HEK293 (cell line): Measurements from ENCODE around the gene ZSCAN16.
A peak's percentile ranks its signal among the peaks of the same experiment; 100 is the strongest.

Experiments
- CTCF ChIA-PET: fragments of 350-600 bp; formaldehyde crosslinking; extraction: SDS; loops from one replicate; lab custom pipeline; 2021; ENCODE audit warnings: antibody characterized with exemption; lab: Yijun Ruan, JAX
- POLR2A ChIA-PET: fragments of 300-600 bp; formaldehyde crosslinking; extraction: SDS; loops from one replicate; lab custom pipeline; 2020; ENCODE audit warnings: antibody characterized with exemption, inconsistent platforms; lab: Yijun Ruan, JAX
- H3K27ac ChIP-seq: fragments of 200-500 bp; sonication (Bioruptor generic); 2 replicates; pipeline ENCODE4 v1.5.1; 2014; ENCODE audit warnings: low read depth, low read length, control low read depth, inconsistent platforms; ENCODE audit errors: extremely low read depth
- H3K36me3 ChIP-seq, 2 experiments: fragments of 200-500 bp in 1 of 2; sonication (Bioruptor generic) in 1 of 2; 1 replicate in 1 of 2; 2 replicates in 1 of 2; pipeline ENCODE4 v1.5.1; 2014 to 2017; ENCODE audit warnings: inconsistent platforms in 2 of 2, low read length in 2 of 2; ENCODE audit not compliant: control insufficient read depth in 2 of 2, insufficient read depth in 1 of 2
- H3K4me1 ChIP-seq: fragments of 200-500 bp; sonication (Bioruptor generic); 2 replicates; pipeline ENCODE4 v1.5.1; 2014; ENCODE audit warnings: mild to moderate bottlenecking, low read length, inconsistent platforms; ENCODE audit not compliant: control insufficient read depth, insufficient read depth
- H3K4me3 ChIP-seq: 2 replicates; pipeline ENCODE4 v1.5.1; 2011; ENCODE audit warnings: low read depth, mild to moderate bottlenecking, control low read depth, low read length, moderate library complexity
- H3K9me3 ChIP-seq: fragments of 200-500 bp; sonication (Bioruptor generic); 2 replicates; pipeline ENCODE4 v1.5.1; 2014; ENCODE audit warnings: low read depth, low read length, inconsistent platforms; ENCODE audit not compliant: control insufficient read depth, insufficient read depth
- GLI2 ChIP-seq: fragments of 450-650 bp; formaldehyde crosslinking; IDR thresholded peaks from 2 replicates; pipeline ENCODE4; 2017; ENCODE audit warnings: missing biosample characterization, missing genetic modification characterization, low read depth, borderline replicate concordance
- GLI4 ChIP-seq: fragments of 450-650 bp; formaldehyde crosslinking; IDR thresholded peaks from 2 replicates; pipeline ENCODE4 v1.5.1; 2016; ENCODE audit warnings: missing biosample characterization, missing genetic modification characterization
- HIC1 ChIP-seq: fragments of 450-650 bp; formaldehyde crosslinking; IDR thresholded peaks from 2 replicates; pipeline ENCODE4 v1.5.1; 2016; ENCODE audit warnings: missing biosample characterization, missing genetic modification characterization
- HOXA7 ChIP-seq: sonication (generic); formaldehyde crosslinking; IDR thresholded peaks from 2 replicates; pipeline ENCODE4 v1.8.1; 2022; ENCODE audit warnings: missing genetic modification reagents, borderline replicate concordance
- HOXC10 ChIP-seq: sonication (generic); formaldehyde crosslinking; IDR thresholded peaks from 2 replicates; pipeline ENCODE4 v1.8.1; 2023; ENCODE audit warnings: mild to moderate bottlenecking, missing genetic modification reagents
- KLF10 ChIP-seq: fragments of 450-650 bp; IDR thresholded peaks from 2 replicates; pipeline ENCODE4 v1.5.1; 2018; ENCODE audit warnings: missing biosample characterization, mild to moderate bottlenecking, missing genetic modification characterization
- KLF16 ChIP-seq: fragments of 450-650 bp; formaldehyde crosslinking; IDR thresholded peaks from 2 replicates; pipeline ENCODE4 v1.5.1; 2017; ENCODE audit warnings: missing biosample characterization, missing genetic modification characterization
- KLF17 ChIP-seq: fragments of 450-650 bp; formaldehyde crosslinking; IDR thresholded peaks from 2 replicates; pipeline ENCODE4 v1.5.1; 2016; ENCODE audit warnings: missing biosample characterization, missing genetic modification characterization
- KLF7 ChIP-seq: fragments of 450-650 bp; formaldehyde crosslinking; IDR thresholded peaks from 2 replicates; pipeline ENCODE4 v1.5.1; 2016; ENCODE audit warnings: missing biosample characterization, missing genetic modification characterization, borderline replicate concordance
- PRDM2 ChIP-seq: fragments of 450-650 bp; formaldehyde crosslinking; IDR thresholded peaks from 2 replicates; pipeline ENCODE4 v1.5.1; 2016; ENCODE audit warnings: missing biosample characterization, missing genetic modification characterization, borderline replicate concordance
- RBAK ChIP-seq: fragments of 450-650 bp; formaldehyde crosslinking; IDR thresholded peaks from 2 replicates; pipeline ENCODE4 v1.5.1; 2016; ENCODE audit warnings: missing biosample characterization, missing genetic modification characterization
- TCF7L2 ChIP-seq: IDR thresholded peaks from 2 replicates; pipeline ENCODE4 v1.6.1; 2011; ENCODE audit warnings: low read depth, mild to moderate bottlenecking, inconsistent platforms, low read length, moderate library complexity, borderline replicate concordance
- ZBTB1 ChIP-seq: fragments of 450-650 bp; formaldehyde crosslinking; IDR thresholded peaks from 2 replicates; pipeline ENCODE4 v1.5.1; 2016; ENCODE audit warnings: missing biosample characterization, missing genetic modification characterization
- ZFHX2 ChIP-seq: fragments of 450-650 bp; formaldehyde crosslinking; conservative IDR thresholded peaks from 2 replicates; pipeline ENCODE4 v1.5.1; 2016; ENCODE audit warnings: missing biosample characterization, missing genetic modification characterization
- ZNF112 ChIP-seq: fragments of 450-650 bp; formaldehyde crosslinking; IDR thresholded peaks from 2 replicates; pipeline ENCODE4 v1.5.0; 2017; ENCODE audit warnings: missing biosample characterization, missing genetic modification characterization
- ZNF133 ChIP-seq: fragments of 450-650 bp; formaldehyde crosslinking; IDR thresholded peaks from 2 replicates; pipeline ENCODE4 v1.5.1; 2016; ENCODE audit warnings: missing biosample characterization, missing genetic modification characterization
- ZNF138 ChIP-seq: fragments of 450-650 bp; formaldehyde crosslinking; IDR thresholded peaks from 2 replicates; pipeline ENCODE4 v1.5.1; 2016; ENCODE audit warnings: missing biosample characterization, missing genetic modification characterization, borderline replicate concordance
- ZNF174 ChIP-seq: fragments of 450-650 bp; formaldehyde crosslinking; IDR thresholded peaks from 2 replicates; pipeline ENCODE4 v1.5.0; 2017; ENCODE audit warnings: missing biosample characterization, mild to moderate bottlenecking, missing genetic modification characterization
- ZNF223 ChIP-seq: fragments of 450-650 bp; formaldehyde crosslinking; IDR thresholded peaks from 2 replicates; pipeline ENCODE4 v1.5.1; 2016; ENCODE audit warnings: missing biosample characterization, missing genetic modification characterization
- ZNF24 ChIP-seq: fragments of 450-650 bp; formaldehyde crosslinking; IDR thresholded peaks from 2 replicates; pipeline ENCODE4 v1.5.1; 2016; ENCODE audit warnings: missing biosample characterization, missing genetic modification characterization
- ZNF366 ChIP-seq: fragments of 450-650 bp; formaldehyde crosslinking; conservative IDR thresholded peaks from 2 replicates; pipeline ENCODE4 v1.5.1; 2016; ENCODE audit warnings: missing biosample characterization, missing genetic modification characterization
- ZNF521 ChIP-seq: fragments of 450-650 bp; formaldehyde crosslinking; IDR thresholded peaks from 2 replicates; pipeline ENCODE4 v1.5.1; 2017; ENCODE audit warnings: missing biosample characterization, mild to moderate bottlenecking, missing genetic modification characterization
- ZNF544 ChIP-seq: fragments of 450-650 bp; formaldehyde crosslinking; IDR thresholded peaks from 2 replicates; pipeline ENCODE4 v1.5.0; 2017; ENCODE audit warnings: missing biosample characterization, missing genetic modification characterization
- ZNF560 ChIP-seq: fragments of 450-650 bp; formaldehyde crosslinking; IDR thresholded peaks from 2 replicates; pipeline ENCODE4 v1.5.1; 2017; ENCODE audit warnings: missing biosample characterization, missing genetic modification characterization, borderline replicate concordance
- ZNF626 ChIP-seq: fragments of 450-650 bp; sonication (Bioruptor Pico); formaldehyde crosslinking; IDR thresholded peaks from 2 replicates; pipeline ENCODE4 v1.5.1; 2018; ENCODE audit warnings: missing biosample characterization, missing genetic modification characterization, inconsistent platforms
- ZNF658 ChIP-seq: fragments of 450-650 bp; formaldehyde crosslinking; IDR thresholded peaks from 2 replicates; pipeline ENCODE4; 2016; ENCODE audit warnings: missing biosample characterization, missing genetic modification characterization
- ZNF701 ChIP-seq: fragments of 450-650 bp; formaldehyde crosslinking; IDR thresholded peaks from 2 replicates; pipeline ENCODE4 v1.5.1; 2016; ENCODE audit warnings: missing biosample characterization, missing genetic modification characterization
- ZNF830 ChIP-seq: fragments of 450-650 bp; IDR thresholded peaks from 2 replicates; pipeline ENCODE4 v1.5.0; 2018; ENCODE audit warnings: missing biosample characterization, missing genetic modification characterization, low read depth, mild to moderate bottlenecking, moderate library complexity
- ZSCAN30 ChIP-seq: fragments of 450-650 bp; IDR thresholded peaks from 2 replicates; pipeline ENCODE4 v1.5.1; 2018; ENCODE audit warnings: missing biosample characterization, mild to moderate bottlenecking, missing genetic modification characterization, moderate library complexity

Gene ZSCAN16

GRCh38 chr6:28136585-28137504 lies 12.4 kb downstream of the ZSCAN16 start:
- peaks cover 1 to 16% of the 10 kb centered on the region in 2 experiments; a peak in 2 of 3 replicates for H3K36me3 ChIP-seq
- ChIA-PET POLR2A (interaction anchor here (0.6 to 2.5 kb wide), 17 partner anchors 9 to 566 kb away, joined by 3 to 14 read pairs (median 4); partner anchors contain the start of genes ZKSCAN3, ZKSCAN4, ZSCAN16 and ZSCAN31), CTCF (interaction anchor here (0.6 to 1.7 kb wide), 12 partner anchors 19 to 1967 kb away, joined by 3 to 6 read pairs (median 3); no protein-coding TSS in a partner anchor)
- peak overlapping the region; percentile 92 for H3K4me3 ChIP-seq
- H3K9me3 ChIP-seq, result no peaks in the 10 kb centered on the region
- H3K27ac ChIP-seq, result peak overlapping the region; percentile 77
- peaks cover 10% of the 10 kb centered on the region; the same call in 1 of the 2 replicates for H3K4me1 ChIP-seq
- TF ChIP-seq PRDM2, result no peak
- no peak for TF ChIP-seq ZNF658 (tag by site-specific recombination)
- TF ChIP-seq ZNF24 (tag by site-specific recombination), result peak; percentile 93
- no peak for TF ChIP-seq ZNF112 (tag by site-specific recombination)
- peak; percentile 76; the same call in 1 of the 2 replicates for TF ChIP-seq GLI4 (tag by site-specific recombination)
- TF ChIP-seq ZBTB1 (tag by site-specific recombination), result no peak
- TF ChIP-seq ZNF830 (tag by site-specific recombination), result no peak
- TF ChIP-seq ZNF133 (tag by site-specific recombination), result no peak
- TF ChIP-seq KLF7 (tag by site-specific recombination), result no peak
- peak; percentile 41; the same call in 1 of the 2 replicates for TF ChIP-seq ZFHX2 (tag by site-specific recombination)
- TF ChIP-seq ZNF174 (tag by site-specific recombination), result no peak
- TF ChIP-seq KLF10, result peak; percentile 58; the same call in 1 of the 2 replicates
- TF ChIP-seq ZSCAN30 (tag by site-specific recombination), result peak; percentile 97
- no peak for TF ChIP-seq ZNF544 (tag by site-specific recombination)
- no peak for TF ChIP-seq TCF7L2
- peak; percentile 31; the same call in 1 of the 2 replicates for TF ChIP-seq ZNF626 (tag by site-specific recombination)
- peak; percentile 17; the same call in 1 of the 2 replicates for TF ChIP-seq ZNF223 (tag by site-specific recombination)
- TF ChIP-seq RBAK (tag by site-specific recombination), result no peak
- no peak for TF ChIP-seq ZNF560 (tag by site-specific recombination)
- no peak for TF ChIP-seq HOXC10 (CRISPR knock-in tag)
- TF ChIP-seq ZNF521 (tag by site-specific recombination), result no peak
- peak; percentile 56 for TF ChIP-seq ZNF366 (tag by site-specific recombination)
- TF ChIP-seq KLF17 (tag by site-specific recombination), result peak; percentile 76
- TF ChIP-seq ZNF701, result no peak
- TF ChIP-seq KLF16 (tag by site-specific recombination), result 0 out of 2 replicates have a peak, but pooled peaks have one; percentile 2
- TF ChIP-seq HOXA7 (CRISPR knock-in tag), result no peak
- no peak for TF ChIP-seq HIC1 (tag by site-specific recombination)
- TF ChIP-seq GLI2 (tag by site-specific recombination), result no peak
- no peak for TF ChIP-seq ZNF138 (tag by site-specific recombination)
